ENCODE data around the gene FLII. TPM values are rescaled to one million over a fixed set of nuclear protein-coding genes. Genes with fewer than 3 reads are reported as not detected.

The FLII gene
- total RNA-seq, 1 experiment from 2014 or later: 309 TPM

GRCh38 chr17:18225121-18225641 is 33.4 kb downstream of the FLII start, which contains the start of gene LLGL1:
Gene LLGL1, plus strand, starts transcription at chr17:18225635. Its CDS starts 48 bp downstream, at chr17:18225683.
- H3K27me3 Mint-ChIP-seq (ENCODE audit: low read depth): no peaks in the 10 kb centered on the region
- H3K36me3 Mint-ChIP-seq: no peaks in the 10 kb centered on the region
- DNase-seq (ENCODE audit: low spot score) (peak; percentile 98), ATAC-seq (peak; percentile 72)
- H3K9me3 Mint-ChIP-seq: no peaks in the 10 kb centered on the region
- peak within 1 kb of the TSS; percentile 100 for H3K27ac Mint-ChIP-seq
- TF ChIP-seq ARID4B (CRISPR knock-in tag; IDR thresholded peaks at IDR 0.05; ENCODE audit: borderline replicate concordance) (0 out of 2 replicates have a peak, but pooled peaks have one; percentile 17), NR3C1 (CRISPR knock-in tag; conservative IDR thresholded peaks at IDR 0.05; ENCODE audit: low read depth) (no peak), JAZF1 (CRISPR knock-in tag; IDR thresholded peaks at IDR 0.05) (no peak), SP1 (CRISPR knock-in tag; conservative IDR thresholded peaks at IDR 0.05) (peak; percentile 23; the same call in 1 of the 2 replicates), NFYB (CRISPR knock-in tag; conservative IDR thresholded peaks at IDR 0.05; ENCODE audit: low read depth) (peak; percentile 66), NR2C2 (CRISPR knock-in tag; IDR thresholded peaks at IDR 0.05) (no peak)
- POLR2A ChIA-PET: interaction anchor here (0.8 to 1.9 kb wide), 7 partner anchors 22 to 71 kb away, joined by 3 to 17 read pairs (median 3); partner anchors contain the start of genes ALKBH5 and MIEF2
- peaks cover 23% of the 10 kb centered on the region for H3K4me1 Mint-ChIP-seq
- CTCF ChIA-PET: interaction anchor here (1.2 to 1.9 kb wide), 5 partner anchors 8 to 85 kb away, joined by 6 to 11 read pairs (median 8); no protein-coding TSS in a partner anchor
- H3K4me3 Mint-ChIP-seq: peak within 1 kb of the TSS; percentile 93

- H3K4me1 Mint-ChIP-seq: peaks cover 23% of the 10 kb centered on the region
- ChIA-PET CTCF (interaction anchor here (0.7 to 1.9 kb wide), 9 partner anchors 23 to 85 kb away, joined by 3 to 11 read pairs (median 6); no protein-coding TSS in a partner anchor), POLR2A (interaction anchor here (0.8 to 1.9 kb wide), 8 partner anchors 23 to 139 kb away, joined by 3 to 17 read pairs (median 4); partner anchors contain the start of genes ALKBH5, MIEF2 and SHMT1)
- H3K27ac Mint-ChIP-seq: peak overlapping the region; percentile 100
- DNase-seq (ENCODE audit: low spot score) (peak; percentile 82), ATAC-seq (peak; percentile 86)
- H3K36me3 Mint-ChIP-seq: no peaks in the 10 kb centered on the region
- peak overlapping the region; percentile 93 for H3K4me3 Mint-ChIP-seq
- H3K27me3 Mint-ChIP-seq (ENCODE audit: low read depth): no peaks in the 10 kb centered on the region
- no peaks in the 10 kb centered on the region for H3K9me3 Mint-ChIP-seq
- TF ChIP-seq JAZF1 (CRISPR knock-in tag; IDR thresholded peaks at IDR 0.05) (no peak), TEAD1 (CRISPR knock-in tag; IDR thresholded peaks at IDR 0.05) (no peak; the same call in 1 of the 2 replicates), NR3C1 (CRISPR knock-in tag; conservative IDR thresholded peaks at IDR 0.05; ENCODE audit: low read depth) (no peak), ZNF396 (CRISPR knock-in tag; IDR thresholded peaks at IDR 0.05; ENCODE audit: borderline replicate concordance) (no peak), ZNF416 (CRISPR knock-in tag; IDR thresholded peaks at IDR 0.05) (peak; percentile 62; the same call in 1 of the 2 replicates), RORB (CRISPR knock-in tag; IDR thresholded peaks at IDR 0.05) (no peak), MAX (CRISPR knock-in tag; IDR thresholded peaks at IDR 0.05) (peak; percentile 63; the same call in 1 of the 2 replicates), CDX4 (CRISPR knock-in tag; IDR thresholded peaks at IDR 0.05; ENCODE audit: borderline replicate concordance) (no peak), ZBTB21 (CRISPR knock-in tag; IDR thresholded peaks at IDR 0.05; ENCODE audit: borderline replicate concordance) (0 out of 2 replicates have a peak, but pooled peaks have one; percentile 20), MYBL2 (CRISPR knock-in tag; IDR thresholded peaks at IDR 0.05) (0 out of 2 replicates have a peak, but pooled peaks have one; percentile 8), AFF4 (CRISPR knock-in tag; IDR thresholded peaks at IDR 0.05; ENCODE audit: borderline replicate concordance) (no peak), NFYB (CRISPR knock-in tag; conservative IDR thresholded peaks at IDR 0.05; ENCODE audit: low read depth) (no peak), ETV6 (CRISPR knock-in tag; IDR thresholded peaks at IDR 0.05) (0 out of 2 replicates have a peak, but pooled peaks have one; percentile 20), JUN (CRISPR knock-in tag; IDR thresholded peaks at IDR 0.05) (no peak), GRHL2 (CRISPR knock-in tag; IDR thresholded peaks at IDR 0.05; ENCODE audit: insufficient replicate concordance, severe bottlenecking) (no peak), USF1 (CRISPR knock-in tag; IDR thresholded peaks at IDR 0.05) (no peak; the same call in 1 of the 2 replicates), ZNF219 (CRISPR knock-in tag; IDR thresholded peaks at IDR 0.05; ENCODE audit: borderline replicate concordance) (no peak)
These were observed 34.0 kb downstream of the FLII start for GRCh38 chr17:18224387-18225120.

Measured in WTC11 (cell line).